GM12801 (cell line): Measurements from ENCODE around the gene FAF2.

ENCODE experiments used
- CTCF ChIP-seq: IDR thresholded peaks from one replicate; pipeline ENCODE4 v1.5.1; 2011; ENCODE audit warnings: control low read depth; ENCODE audit not compliant: insufficient read length; ENCODE audit errors: extremely low read depth

FAF2 gene

DNA sequence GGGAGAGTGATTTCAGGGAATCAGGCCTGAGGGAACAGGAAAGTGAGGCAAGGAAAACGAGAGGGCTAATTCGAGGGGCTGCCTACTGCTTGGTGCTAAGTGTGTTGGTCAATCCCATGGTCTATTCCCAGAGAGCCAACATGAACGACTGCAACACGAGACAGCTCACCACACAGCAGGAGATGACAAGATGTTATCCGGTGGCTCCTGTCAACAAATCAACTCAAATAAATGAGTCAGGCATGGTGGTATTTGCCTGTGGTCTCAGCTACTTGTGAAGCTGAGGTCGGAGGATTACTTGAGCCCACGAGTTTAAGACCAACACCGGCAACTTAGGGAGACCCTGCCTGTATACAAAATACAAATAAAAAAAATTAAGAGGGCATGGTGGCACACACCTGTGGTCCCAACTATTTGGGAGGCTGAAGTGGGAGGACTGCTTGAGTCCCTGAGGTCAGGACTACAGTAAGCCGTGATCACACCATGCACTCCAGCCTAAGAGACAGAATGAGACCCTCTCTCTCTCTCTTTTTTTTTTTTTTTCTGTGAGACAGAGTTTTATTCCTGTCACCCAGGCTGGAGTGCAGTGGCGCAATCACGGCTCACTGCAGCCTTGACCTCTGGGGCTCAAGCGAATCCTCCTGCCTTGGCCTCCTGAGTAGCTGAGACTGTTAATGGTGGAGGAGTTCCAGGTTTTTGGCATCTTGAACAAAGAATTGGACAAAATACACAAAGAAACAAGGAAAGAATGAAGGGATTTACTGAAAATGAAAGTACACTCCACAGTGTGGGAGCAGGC lies 9.0 kb upstream of the FAF2 start:
- no peak for TF ChIP-seq CTCF

GRCh38 chr5:176440927-176441706 lies 7.1 kb upstream of the FAF2 start:
- no peak for TF ChIP-seq CTCF

GRCh38 chr5:176441921-176442323 lies 6.3 kb upstream of the FAF2 start:
- no peak for TF ChIP-seq CTCF

DNA sequence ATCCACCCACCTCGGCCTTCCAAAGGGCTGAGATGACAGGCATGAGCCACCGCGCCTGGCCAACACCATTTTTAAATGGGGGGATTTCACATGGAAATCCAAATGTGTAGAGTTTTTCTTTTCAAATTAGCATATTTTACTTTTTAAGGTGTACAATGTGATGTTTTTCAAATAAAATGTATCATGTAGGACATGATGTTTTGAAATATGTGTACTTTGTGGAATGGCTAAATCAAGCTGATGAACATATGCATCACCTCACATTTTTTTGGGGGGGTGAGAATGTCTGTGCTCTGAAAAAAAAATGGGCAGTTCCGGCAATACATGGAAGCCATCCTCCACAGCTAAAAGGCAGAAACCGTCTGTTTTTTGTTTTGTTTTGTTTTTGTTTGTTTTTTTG lies 3.4 kb upstream of the FAF2 start:
- no peak for TF ChIP-seq CTCF

DNA sequence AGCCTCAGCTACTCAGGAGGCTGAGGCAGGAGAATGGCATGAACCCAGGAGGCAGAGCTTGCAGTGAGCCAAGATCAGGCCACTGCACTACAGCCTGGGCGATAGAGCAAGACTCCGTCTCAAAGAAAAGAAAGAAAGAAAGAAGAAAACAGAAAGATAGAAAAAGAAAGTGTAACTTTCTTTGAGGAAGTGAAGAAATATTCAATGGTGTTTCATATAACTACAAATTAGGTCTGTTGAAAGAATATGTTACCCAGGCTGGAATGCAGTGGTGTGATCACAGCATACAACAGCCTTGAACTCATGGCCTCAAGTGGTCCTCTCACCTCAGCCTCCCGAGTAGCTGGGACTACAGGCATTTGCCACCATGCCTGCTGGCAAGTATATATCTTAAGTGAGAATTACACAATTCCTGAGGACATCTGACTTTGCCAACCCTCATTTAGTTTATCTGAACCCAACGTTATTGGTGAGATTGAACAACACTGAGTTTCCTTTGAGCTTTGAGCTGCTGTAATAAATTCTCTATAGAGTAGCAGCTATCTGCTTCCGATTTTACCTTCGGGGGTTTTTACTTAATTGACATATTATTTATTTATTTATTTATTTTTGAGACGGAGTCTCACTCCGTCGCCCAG lies 2.0 kb upstream of the FAF2 start:
- TF ChIP-seq CTCF, result no peak

DNA sequence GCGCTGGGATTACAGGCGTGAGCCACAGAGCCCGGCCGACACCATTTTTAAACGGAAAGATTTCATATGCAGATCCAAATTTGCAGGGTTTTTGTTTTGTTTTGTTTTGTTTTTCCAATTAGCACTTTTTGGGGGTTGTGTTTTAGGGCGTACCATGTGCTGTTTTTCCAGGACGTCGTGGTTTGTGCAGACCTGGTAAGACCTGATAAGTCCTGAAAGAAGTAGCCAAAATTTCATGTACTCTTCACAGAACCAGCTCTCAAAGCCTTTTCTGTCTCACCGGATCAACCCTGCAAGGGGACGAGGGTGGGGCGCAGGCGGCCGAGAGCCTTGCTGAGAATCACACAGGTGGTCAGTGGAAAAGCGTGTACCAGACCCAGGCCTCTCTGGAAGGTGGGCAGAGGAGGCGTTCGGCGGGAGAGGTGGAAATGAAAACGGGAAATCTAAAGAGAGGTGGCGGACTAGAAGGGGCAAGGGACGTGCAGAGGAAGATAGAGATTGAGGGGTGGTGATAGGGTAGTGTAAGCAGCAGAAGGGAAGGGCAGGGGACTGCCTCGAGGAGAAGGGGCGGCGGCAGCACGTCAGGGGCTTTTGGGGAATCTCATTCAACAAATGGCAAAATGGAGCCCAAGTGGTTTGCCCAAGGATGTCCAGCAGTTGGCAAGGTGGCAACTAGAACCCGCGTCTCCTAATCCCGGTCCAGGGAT lies 1.1 kb upstream of the FAF2 start:
- no peak for TF ChIP-seq CTCF

- no peak for TF ChIP-seq CTCF
These were observed 601 bp upstream of the FAF2 start for GRCh38 chr5:176447591-176447977.
